Embryonic facial prominence (tissue), 1 donor: ENCODE data around the gene C6orf136.
"Not testable (repeated sequence)": the region's sequence is repeated elsewhere in the genome, so short reads cannot be mapped to it uniquely, and the experiment has no call there.

Experiments
- DNase-seq: peaks from one replicate; pipeline ENCODE4 v3.0.0-alpha.2; 2016; ENCODE audit errors: extremely low spot score

The C6orf136 gene

GRCh38 chr6:30646450-30647241 lies at the start of gene C6orf136:
C6orf136 (plus strand) TSS chr6:30647133; CDS start chr6:30647232, 99 bp downstream.
- peak; percentile 85 for DNase-seq

- not testable (repeated sequence) for DNase-seq
These were observed 49.4 kb upstream of the C6orf136 start for GRCh38 chr6:30597315-30598144.

GRCh38 chr6:30598912-30599624 lies 47.9 kb upstream of the C6orf136 start:
- DNase-seq: no peak

GRCh38 chr6:30599625-30600324 lies 47.2 kb upstream of the C6orf136 start:
- DNase-seq: no peak

- DNase-seq: no peak
These were observed 46.4 kb upstream of the C6orf136 start for GRCh38 chr6:30600451-30600961.

- no peak for DNase-seq
These were observed 45.5 kb upstream of the C6orf136 start for GRCh38 chr6:30601436-30601814.

GRCh38 chr6:30601815-30602641 lies 44.9 kb upstream of the C6orf136 start:
- DNase-seq: no peak

- DNase-seq: no peak
These were observed 43.0 kb upstream of the C6orf136 start for GRCh38 chr6:30603961-30604360.

- DNase-seq: no peak
These were observed 36.9 kb upstream of the C6orf136 start for GRCh38 chr6:30610065-30610464.

- no peak for DNase-seq
These were observed 35.6 kb upstream of the C6orf136 start for GRCh38 chr6:30611150-30611855.

GRCh38 chr6:30611856-30612194 lies 35.1 kb upstream of the C6orf136 start:
- DNase-seq: no peak

- DNase-seq: no peak
These were observed 34.7 kb upstream of the C6orf136 start for GRCh38 chr6:30612213-30612612.

GRCh38 chr6:30612687-30613248 lies 34.2 kb upstream of the C6orf136 start:
- DNase-seq: no peak

- DNase-seq: no peak
These were observed 33.5 kb upstream of the C6orf136 start for GRCh38 chr6:30613251-30614043.

GRCh38 chr6:30614044-30614842 lies 32.7 kb upstream of the C6orf136 start:
- no peak for DNase-seq

GRCh38 chr6:30614843-30615218 lies 32.1 kb upstream of the C6orf136 start:
- peak; percentile 99 for DNase-seq

- peak; percentile 89 for DNase-seq
These were observed 31.5 kb upstream of the C6orf136 start for GRCh38 chr6:30615219-30615957.
